ENCODE measurements around the gene AP5Z1. TPM values are rescaled to one million over a fixed set of nuclear protein-coding genes. Genes with fewer than 3 reads are reported as not detected.

The AP5Z1 gene
- total RNA-seq, 1 experiment from 2014 or later: 38.3 TPM

- H2BK20ac ChIP-seq (ENCODE audit: low read depth, low read length, poor library complexity, severe bottlenecking): no peak overlapping the region
- peaks cover 3 to 6% of the 10 kb centered on the region in 2 experiments for H3K4me1 Mint-ChIP-seq
- no CpG with 5 or more reads among the region's 17 CpGs for WGBS (ENCODE audit: extremely low coverage, insufficient read length, low lambda C conversion rate)
- H3K14ac ChIP-seq (ENCODE audit: insufficient read depth, low read length): no peak overlapping the region
- DNase-seq: no peak
- no peak overlapping the region for H4K8ac ChIP-seq (replicated peaks; ENCODE audit: insufficient read length, low read depth, low read length)
- no peak overlapping the region for H3K56ac ChIP-seq (ENCODE audit: insufficient read length, low read depth, low read length)
- no peak overlapping the region for H2BK12ac ChIP-seq (ENCODE audit: insufficient read length, low read depth, low read length)
- H3K27me3 Mint-ChIP-seq (ENCODE audit: low read depth): no peaks in the 10 kb centered on the region
- H4K20me1 ChIP-seq (ENCODE audit: control insufficient read depth, insufficient read depth, insufficient read length): no peaks in the 10 kb centered on the region
- H3K79me2 ChIP-seq (ENCODE audit: insufficient read depth, low read length): no peaks in the 10 kb centered on the region
- H3K18ac ChIP-seq (ENCODE audit: insufficient read length, low read depth, low read length): no peak overlapping the region
- no peak overlapping the region for H2AK5ac ChIP-seq (ENCODE audit: insufficient read length, low read length)
- no peak overlapping the region for H3K9ac ChIP-seq (ENCODE audit: extremely low read depth, insufficient read length, low read length)
- no peak overlapping the region for H3K4me3 Mint-ChIP-seq
- H2BK120ac ChIP-seq (ENCODE audit: low read depth, low read length, poor library complexity, severe bottlenecking): no peak overlapping the region
- H3K36me3 Mint-ChIP-seq (ENCODE audit: insufficient read depth in 1 of 3, low read depth in 3 of 3): peaks cover 3% of the 10 kb centered on the region in 3 experiments; a peak in 2 of 7 replicates
- no peak overlapping the region for H3T11ph ChIP-seq (ENCODE audit: low read length)
- no peak overlapping the region for H3K27ac Mint-ChIP-seq
- H3K27ac ChIP-seq (ENCODE audit: insufficient read length, low read depth, low read length): no peak overlapping the region
- no peak overlapping the region for H2BK15ac ChIP-seq (ENCODE audit: low read depth, low read length)
- H3K23ac ChIP-seq (ENCODE audit: insufficient read length, low read depth, low read length): no peak overlapping the region
- TF ChIP-seq CTCF (conservative IDR thresholded peaks at IDR 0.05): no peak
- H3K9me3 ChIP-seq (ENCODE audit: control insufficient read depth, low read depth, low read length): no peaks in the 10 kb centered on the region
- no peaks in the 10 kb centered on the region for H3K9me3 Mint-ChIP-seq
- H3K4me1 ChIP-seq (ENCODE audit: insufficient read depth, low read length): no peaks in the 10 kb centered on the region
- no peak overlapping the region for H2AFZ ChIP-seq (ENCODE audit: low read length)
- H3K23me2 ChIP-seq (ENCODE audit: insufficient read length, low read depth, low read length, poor library complexity, severe bottlenecking): no peaks in the 10 kb centered on the region
- H3K27me3 ChIP-seq (ENCODE audit: insufficient read depth, low read length): no peaks in the 10 kb centered on the region
- no peak overlapping the region for H3K4ac ChIP-seq (ENCODE audit: low read depth, low read length)
- no peaks in the 10 kb centered on the region for H3K79me1 ChIP-seq (ENCODE audit: insufficient read depth, low read depth, low read length, poor library complexity, severe bottlenecking)
- no peak overlapping the region for H4K91ac ChIP-seq (ENCODE audit: insufficient read length, low read depth, low read length)
- no peak overlapping the region for H2BK5ac ChIP-seq (ENCODE audit: insufficient read length, low read length)
- H3K4me2 ChIP-seq (ENCODE audit: insufficient read depth, insufficient read length, low read length): no peak overlapping the region
- no peak overlapping the region for H4K5ac ChIP-seq (ENCODE audit: insufficient read length, low read depth, low read length)
These were observed 53.4 kb downstream of the AP5Z1 start for GRCh38 chr7:4828720-4829383.

Data from H9 (cell line).